ENCODE data around the gene KDM4C. TPM values are rescaled to one million over a fixed set of nuclear protein-coding genes. Genes with fewer than 3 reads are reported as not detected.

Gene KDM4C
- total RNA-seq, 1 experiment from 2014 or later: 16.8 TPM

DNA sequence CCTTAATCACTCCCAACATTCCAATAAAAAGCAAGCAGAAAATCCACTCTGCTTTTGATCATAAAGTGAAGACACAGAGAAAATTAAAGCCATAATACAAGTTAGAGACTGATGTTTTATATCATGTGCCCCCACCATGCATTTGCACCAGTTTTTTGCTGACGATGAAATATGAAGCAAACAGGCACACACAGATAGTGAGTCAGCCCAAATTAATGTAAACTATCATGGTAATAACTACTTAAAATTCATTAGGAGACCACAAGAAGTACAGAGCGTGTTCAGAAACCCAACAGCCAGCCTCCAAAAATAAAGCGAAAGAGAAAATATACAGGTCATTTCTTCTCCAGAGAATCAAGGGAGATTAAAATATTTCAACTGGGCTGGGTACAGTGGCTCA lies 46.4 kb upstream of the KDM4C start:
- Histone ChIP-seq H3K9ac (ENCODE audit: low read length) (no peak overlapping the region), H3K9me2 (ENCODE audit: insufficient read depth) (no peaks in the 10 kb centered on the region), H3K4me2 (ENCODE audit: low read length) (no peak overlapping the region), H4K20me1 (ENCODE audit: insufficient read depth) (no peaks in the 10 kb centered on the region), H3K27ac (ENCODE audit: low read depth, low read length) (no peak overlapping the region), H2AFZ (ENCODE audit: low read depth, low read length, poor library complexity, severe bottlenecking) (no peak overlapping the region), H3K4me1 (ENCODE audit: control insufficient read depth in 1 of 2, insufficient read depth in 2 of 2, low read length in 2 of 2) (peaks cover 0 to 8% of the 10 kb centered on the region in 2 experiments; a peak in 1 of 4 replicates), H3K79me2 (ENCODE audit: insufficient read depth, low read length) (no peaks in the 10 kb centered on the region), H3K27me3 (ENCODE audit: insufficient read depth, low read length) (no peaks in the 10 kb centered on the region), H3K9me3 (ENCODE audit: control insufficient read depth in 1 of 2, insufficient read depth in 1 of 2, low read depth in 1 of 2, low read length in 2 of 2) (peaks cover 3% of the 10 kb centered on the region in 2 experiments; a peak in 1 of 4 replicates), H3K4me3 (replicated peaks in 1 of 2; ENCODE audit: low read depth in 1 of 2, low read length in 2 of 2) (no peak overlapping the region), H3K36me3 (ENCODE audit: control insufficient read depth in 1 of 2, insufficient read depth in 2 of 2, low read length in 2 of 2) (no peaks in the 10 kb centered on the region)
- no TSS peak for BruUV-seq (replicated peaks)
- no peak for TF ChIP-seq FOSL1 (IDR thresholded peaks at IDR 0.05; ENCODE audit: low read depth)
- no peak for TF ChIP-seq CEBPB (IDR thresholded peaks at IDR 0.05; ENCODE audit: low read depth)
- TF ChIP-seq YY1 (IDR thresholded peaks at IDR 0.05; ENCODE audit: extremely low read depth, insufficient replicate concordance, low read depth, low read length): no peak
- TF ChIP-seq ZNF274 (IDR thresholded peaks at IDR 0.05; ENCODE audit: low read depth, low read length): no peak
- no peak for TF ChIP-seq SRF (IDR thresholded peaks at IDR 0.05; ENCODE audit: low read depth)
- TF ChIP-seq REST (IDR thresholded peaks at IDR 0.05; ENCODE audit: low read depth): no peak
- TF ChIP-seq ZFX (IDR thresholded peaks at IDR 0.05): no peak
- no peak for TF ChIP-seq EZH2phosphoT487 (IDR thresholded peaks at IDR 0.05; ENCODE audit: borderline replicate concordance)
- no peak for TF ChIP-seq EZH2 (IDR thresholded peaks at IDR 0.05)
- TF ChIP-seq RAD21 (IDR thresholded peaks at IDR 0.05; ENCODE audit: low read depth): no peak
- no peak for TF ChIP-seq SIN3A (IDR thresholded peaks at IDR 0.05; ENCODE audit: low read depth)
- TF ChIP-seq TCF7L2 (IDR thresholded peaks at IDR 0.05; ENCODE audit: borderline replicate concordance, extremely low read depth, insufficient read depth, insufficient read length): no peak
- no peak for TF ChIP-seq MAX (IDR thresholded peaks at IDR 0.05)
- no peak for TF ChIP-seq ELF1 (IDR thresholded peaks at IDR 0.05; ENCODE audit: borderline replicate concordance, low read depth)
- no peak for TF ChIP-seq JUND (IDR thresholded peaks at IDR 0.05)
- no peak for TF ChIP-seq CTCF (IDR thresholded peaks at IDR 0.05 in 2 of 3, conservative IDR thresholded peaks at IDR 0.05 in 1 of 3; ENCODE audit: borderline replicate concordance in 1 of 3, insufficient read depth in 1 of 3, low read depth in 2 of 3, low read length in 2 of 3)
- no peak for TF ChIP-seq POLR2A (IDR thresholded peaks at IDR 0.05; ENCODE audit: borderline replicate concordance, extremely low read depth, insufficient read depth, insufficient read length)
- TF ChIP-seq ATF3 (IDR thresholded peaks at IDR 0.05): no peak
- TF ChIP-seq SP1 (IDR thresholded peaks at IDR 0.05; ENCODE audit: low read depth): no peak
- intact Hi-C loops (cut with micrococcal nuclease): no loop called here
- ChIA-PET POLR2A (no interaction called here), RAD21 (ENCODE audit: low non-redundant PET in 1 of 2, low total read pairs in 2 of 2, uncharacterized antibody in 2 of 2, unreplicated experiment in 2 of 2) (no interaction called here), CTCF (no interaction called here)
- no peak for ATAC-seq
- DNase-seq (ENCODE audit: low read depth, low spot score): no peak
